GM12878 (cell line): ENCODE results near the gene NUAK1. TPM values are rescaled to one million over a fixed set of nuclear protein-coding genes. Genes with fewer than 3 reads are reported as not detected.

Experiments
- ATAC-seq: fragments of 200-7000 bp; cut with Tn5 transposase; 3 replicates; pipeline ENCODE4 v1.9.1; 2020; ENCODE audit warnings: mild to moderate bottlenecking, moderate library complexity
- BruUV-seq: library from RNA; stranded (reverse); fragments of 400-500 nt; replicated peaks from 2 replicates; lab custom pipeline; 2021; lab: Mats Ljungman, UMichigan
- CTCF ChIA-PET: fragments of 300-600 bp; sonication (Branson Sonifier 250); formaldehyde crosslinking; extraction: SDS; loops from one replicate; lab custom pipeline; 2021; ENCODE audit warnings: inconsistent platforms; lab: Yijun Ruan, JAX
- POLR2A ChIA-PET: fragments of 350-600 bp; formaldehyde crosslinking; extraction: SDS; loops from one replicate; lab custom pipeline; 2021; ENCODE audit warnings: inconsistent platforms; lab: Charles Lee
- RAD21 ChIA-PET: fragments of 300-600 bp; sonication (Branson Sonifier 250); formaldehyde crosslinking; loops from one replicate; lab custom pipeline; 2023; ENCODE audit warnings: antibody characterized with exemption; ENCODE audit not compliant: unreplicated experiment; lab: Charles Lee
- SMC1A ChIA-PET: fragments of 300-600 bp; sonication (Branson Sonifier 250); formaldehyde crosslinking; loops from one replicate; lab custom pipeline; 2023; ENCODE audit not compliant: unreplicated experiment, uncharacterized antibody; lab: Charles Lee
- DNase-seq: peaks from one replicate; pipeline ENCODE4 v3.0.0-alpha.2; 2011; ENCODE audit warnings: low read depth, low spot score
- FAIRE-seq: peaks from 3 replicates; lab custom pipeline; 2011; peaks lifted over from hg19 to GRCh38; lab: Jason Lieb, UNC
- H2AFZ ChIP-seq: 2 replicates; pipeline ENCODE4 v1.6.0; 2011; ENCODE audit warnings: low read depth, low read length, control low read depth; ENCODE audit not compliant: control insufficient read depth
- H3K27ac ChIP-seq: 2 replicates; pipeline ENCODE4 v1.5.1; 2011; ENCODE audit warnings: control low read depth; ENCODE audit not compliant: control insufficient read depth, insufficient read depth
- H3K27me3 ChIP-seq, 2 experiments: replicated peaks in 1 of 2; 2 replicates each; pipeline versions ENCODE4 v1.6.0 to v1.6.1; 2011; ENCODE audit warnings: low read length in 1 of 2; ENCODE audit not compliant: control insufficient read depth in 2 of 2, insufficient read depth in 2 of 2
- H3K36me3 ChIP-seq, 2 experiments: 2 replicates each; pipeline ENCODE4 v1.5.1; 2011; ENCODE audit warnings: low read length in 1 of 2; ENCODE audit not compliant: control insufficient read depth in 2 of 2, insufficient read depth in 2 of 2
- H3K4me1 ChIP-seq: 2 replicates; pipeline ENCODE4 v1.6.1; 2011; ENCODE audit warnings: mild to moderate bottlenecking, low read length, moderate library complexity, mixed read lengths; ENCODE audit not compliant: control insufficient read depth, insufficient read depth
- H3K4me2 ChIP-seq: 2 replicates; pipeline ENCODE4 v1.6.0; 2011; ENCODE audit warnings: control low read depth; ENCODE audit not compliant: control insufficient read depth, insufficient read depth
- H3K4me3 ChIP-seq: fragments of 200-600 bp; sonication (generic); 2 replicates; pipeline ENCODE4 v1.5.1; 2016
- H3K79me2 ChIP-seq: 2 replicates; pipeline ENCODE4 v1.6.0; 2011; ENCODE audit warnings: low read length; ENCODE audit not compliant: control insufficient read depth, insufficient read depth
- H3K9ac ChIP-seq: 2 replicates; pipeline ENCODE4 v1.8.0; 2011; ENCODE audit warnings: low read length, control low read depth, mixed read lengths; ENCODE audit not compliant: control insufficient read depth, insufficient read depth
- H3K9me3 ChIP-seq: replicated peaks from 3 replicates; pipeline ENCODE4 v1.5.1; 2011; ENCODE audit warnings: mild to moderate bottlenecking, low read length; ENCODE audit not compliant: control insufficient read depth, insufficient read depth
- H4K20me1 ChIP-seq: 2 replicates; pipeline ENCODE4 v1.6.0; 2011; ENCODE audit not compliant: control insufficient read depth, insufficient read depth
- BACH1 ChIP-seq: fragments of 450-650 bp; IDR thresholded peaks from 2 replicates; pipeline ENCODE4 v1.6.1; 2017; ENCODE audit warnings: mild to moderate bottlenecking, borderline replicate concordance
- CREB1 ChIP-seq: IDR thresholded peaks from 2 replicates; pipeline ENCODE4 v1.6.1; 2012; ENCODE audit warnings: low read depth, mild to moderate bottlenecking, inconsistent platforms
- FOXM1 ChIP-seq: IDR thresholded peaks from 2 replicates; pipeline ENCODE4 v1.6.1; 2012; ENCODE audit warnings: low read depth, mild to moderate bottlenecking, inconsistent platforms, low read length, moderate library complexity
- HCFC1 ChIP-seq: fragments of 150-350 bp; IDR thresholded peaks from 2 replicates; pipeline ENCODE4 v1.6.1; 2014; ENCODE audit warnings: low read length
- MEF2A ChIP-seq: IDR thresholded peaks from 2 replicates; pipeline ENCODE4 v1.6.1; 2011; ENCODE audit warnings: low read depth, mild to moderate bottlenecking, low read length, moderate library complexity; ENCODE audit not compliant: insufficient read depth
- NFXL1 ChIP-seq: fragments of 450-650 bp; IDR thresholded peaks from 2 replicates; pipeline ENCODE4 v1.6.1; 2017; ENCODE audit warnings: antibody characterized with exemption, mild to moderate bottlenecking, borderline replicate concordance
- NFYA ChIP-seq: IDR thresholded peaks from 2 replicates; pipeline ENCODE4 v1.6.1; 2011; ENCODE audit warnings: low read depth, mild to moderate bottlenecking, low read length, improper control_type of control experiment, borderline replicate concordance
- NFYB ChIP-seq: IDR thresholded peaks from 2 replicates; pipeline ENCODE4 v1.6.1; 2011; ENCODE audit warnings: low read depth, mild to moderate bottlenecking, low read length, improper control_type of control experiment, moderate library complexity; ENCODE audit not compliant: insufficient read depth
- PML ChIP-seq: IDR thresholded peaks from 2 replicates; pipeline ENCODE4 v1.6.1; 2012; ENCODE audit warnings: low read length, inconsistent platforms
- POLR2AphosphoS5 ChIP-seq: IDR thresholded peaks from 2 replicates; pipeline ENCODE4 v1.6.1; 2011; ENCODE audit warnings: mild to moderate bottlenecking, low read length, inconsistent platforms
- POU2F2 ChIP-seq: IDR thresholded peaks from 3 replicates; pipeline ENCODE4 v1.6.1; 2011; ENCODE audit warnings: low read depth, mild to moderate bottlenecking, low read length, borderline replicate concordance
- SMAD1 ChIP-seq: fragments of 450-650 bp; IDR thresholded peaks from 2 replicates; pipeline ENCODE4 v1.6.1; 2018; ENCODE audit warnings: mild to moderate bottlenecking, low read depth; ENCODE audit not compliant: partially characterized antibody
- SREBF1 ChIP-seq: IDR thresholded peaks from 2 replicates; pipeline ENCODE4 v1.6.1; 2012; ENCODE audit warnings: mild to moderate bottlenecking, low read length
- ZNF217 ChIP-seq: fragments of 450-650 bp; IDR thresholded peaks from 2 replicates; pipeline ENCODE4 v1.6.1; 2017; ENCODE audit warnings: antibody characterized with exemption, mild to moderate bottlenecking
- ZNF622 ChIP-seq: fragments of 450-650 bp; IDR thresholded peaks from 2 replicates; pipeline ENCODE4 v1.6.1; 2017; ENCODE audit warnings: mild to moderate bottlenecking, inconsistent platforms
- WGBS: methylation state at CpG from one replicate; pipeline ENCODE4 v1.1.6; 2016; ENCODE audit warnings: low lambda C conversion rate; ENCODE audit not compliant: insufficient replicate concordance, insufficient coverage; ENCODE audit errors: missing lambda C conversion rate; 5-methylcytosine and 5-hydroxymethylcytosine counted together
- in situ Hi-C: fragments of 300-500 bp; cut with MboI; formaldehyde crosslinking; loops from 9 replicates; pipeline ENCODE4 v1.14.3; 2018; ENCODE audit warnings: mixed read lengths
- intact Hi-C: fragments of 100-400 bp; cut with micrococcal nuclease; formaldehyde crosslinking; loops from one replicate; pipeline ENCODE4 v1.14.2; 2022; ENCODE audit not compliant: unreplicated experiment
- polyA plus RNA-seq, 11 experiments: library from polyadenylated mRNA; depleted of rRNA in 4 of 11; unstranded in 6 of 11; stranded (reverse) in 5 of 11; fragments of >200 nt; fragmentation: Nextera tagmentation in 4 of 11; fragmentation: Illumina TruSeq in 1 of 11; extraction: Ambion mirVana in 4 of 11; extraction: Trizol in 1 of 11; gene quantifications; 1 replicate in 1 of 11; 2 replicates in 10 of 11; pipeline versions ENCODE4 v1.2.1 to v1.2.3, GENCODE V29; 2011 to 2016; ENCODE audit warnings: inconsistent platforms in 2 of 11, missing spikeins in 2 of 11, low read depth in 1 of 11
- total RNA-seq, 4 experiments: library from RNA; depleted of rRNA in 3 of 4; stranded (reverse); fragments of >200 nt in 3 of 4; fragmentation: Illumina TruSeq in 1 of 4; extraction: Trizol in 1 of 4; gene quantifications; 2 replicates each; pipeline versions ENCODE4 v1.2.1 to v1.2.3, GENCODE V29; 2013 to 2021
- TF ChIP-seq, protein P1 (sequence below): fragments of 450-650 bp; formaldehyde crosslinking; IDR thresholded peaks from 2 replicates; pipeline ENCODE4 v1.4.0; 2022; ENCODE audit warnings: mild to moderate bottlenecking, moderate library complexity
- TF ChIP-seq, protein P2 (sequence below): IDR thresholded peaks from 2 replicates; pipeline ENCODE4 v1.6.1; 2012; ENCODE audit warnings: low read depth, low read length, improper control_type of control experiment
- TF ChIP-seq, protein P3 (sequence below): IDR thresholded peaks from 2 replicates; pipeline ENCODE4 v1.6.1; 2011; ENCODE audit warnings: low read depth, mild to moderate bottlenecking, low read length, moderate library complexity, borderline replicate concordance; ENCODE audit errors: extremely low read depth

NUAK1 gene
- total and polyA plus RNA-seq, 10 of the 15 experiments (the other 5 are each of a cell fraction or from before 2014, with no cell fraction given): 0.03 to 0.42 (median 0.08) TPM; not detected in 2

DNA sequence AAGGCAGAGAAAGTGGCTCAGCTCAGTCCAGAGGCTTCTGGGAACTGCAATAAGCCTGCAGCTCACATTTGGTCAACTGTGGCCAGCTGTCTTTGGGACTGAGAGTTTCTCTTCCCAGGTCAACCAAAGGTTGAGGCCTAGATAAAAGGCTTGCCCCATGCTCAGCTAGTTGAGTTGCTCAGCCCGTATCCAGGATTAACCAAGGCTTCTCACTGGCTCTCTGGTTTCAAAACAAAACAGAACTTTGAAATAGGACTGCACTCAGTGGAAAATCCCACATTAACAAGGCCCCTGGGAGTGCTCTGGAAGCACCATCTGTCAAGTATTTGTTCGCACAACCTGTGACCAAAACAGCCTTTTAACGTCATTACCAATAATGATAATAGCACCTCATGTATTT lies 40.3 kb upstream of the NUAK1 start (continued):
- TF ChIP-seq NFYA (no peak), CREB1 (no peak), MEF2A (no peak), ZNF622 (no peak), SREBF1 (no peak), POLR2AphosphoS5 (no peak), BACH1 (no peak), NFXL1 (no peak), SMAD1 (no peak), POU2F2 (no peak)
- TF ChIP-seq, protein P1, sequence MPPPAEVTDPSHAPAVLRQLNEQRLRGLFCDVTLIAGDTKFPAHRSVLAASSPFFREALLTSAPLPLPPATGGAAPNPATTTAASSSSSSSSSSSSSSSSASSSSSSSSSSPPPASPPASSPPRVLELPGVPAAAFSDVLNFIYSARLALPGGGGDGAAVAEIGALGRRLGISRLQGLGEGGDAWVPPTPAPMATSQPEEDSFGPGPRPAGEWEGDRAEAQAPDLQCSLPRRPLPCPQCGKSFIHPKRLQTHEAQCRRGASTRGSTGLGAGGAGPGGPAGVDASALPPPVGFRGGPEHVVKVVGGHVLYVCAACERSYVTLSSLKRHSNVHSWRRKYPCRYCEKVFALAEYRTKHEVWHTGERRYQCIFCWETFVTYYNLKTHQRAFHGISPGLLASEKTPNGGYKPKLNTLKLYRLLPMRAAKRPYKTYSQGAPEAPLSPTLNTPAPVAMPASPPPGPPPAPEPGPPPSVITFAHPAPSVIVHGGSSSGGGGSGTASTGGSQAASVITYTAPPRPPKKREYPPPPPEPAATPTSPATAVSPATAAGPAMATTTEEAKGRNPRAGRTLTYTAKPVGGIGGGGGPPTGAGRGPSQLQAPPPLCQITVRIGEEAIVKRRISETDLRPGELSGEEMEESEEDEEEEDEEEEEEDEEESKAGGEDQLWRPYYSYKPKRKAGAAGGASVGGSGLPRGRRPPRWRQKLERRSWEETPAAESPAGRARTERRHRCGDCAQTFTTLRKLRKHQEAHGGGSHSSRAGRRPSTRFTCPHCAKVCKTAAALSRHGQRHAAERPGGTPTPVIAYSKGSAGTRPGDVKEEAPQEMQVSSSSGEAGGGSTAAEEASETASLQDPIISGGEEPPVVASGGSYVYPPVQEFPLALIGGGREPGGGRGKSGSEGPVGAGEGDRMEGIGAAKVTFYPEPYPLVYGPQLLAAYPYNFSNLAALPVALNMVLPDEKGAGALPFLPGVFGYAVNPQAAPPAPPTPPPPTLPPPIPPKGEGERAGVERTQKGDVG (CRISPR knock-in tag): no peak

DNA sequence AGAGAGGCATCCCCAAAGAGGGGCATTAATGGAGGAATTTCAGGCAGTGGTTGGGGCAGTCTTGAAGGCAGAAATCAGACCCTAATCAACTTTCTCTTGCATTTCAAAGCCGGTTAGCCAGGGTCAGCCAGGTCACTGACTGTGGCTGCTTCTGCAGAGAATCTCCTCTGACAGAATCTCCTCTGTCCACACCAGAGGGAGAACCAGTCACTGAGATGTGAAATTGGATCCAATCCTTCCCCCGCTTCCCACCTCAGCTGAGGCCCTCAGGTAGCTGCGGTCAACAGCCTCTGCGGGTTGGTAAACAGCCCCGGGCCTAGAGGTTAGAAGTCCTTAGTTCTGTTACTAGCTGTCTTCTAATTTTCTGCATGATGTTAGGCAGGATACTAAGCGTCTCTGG lies 39.8 kb upstream of the NUAK1 start:
- Histone ChIP-seq H4K20me1 (no peaks in the 10 kb centered on the region), H3K27me3 (no peaks in the 10 kb centered on the region; a peak in 1 of 4 replicates), H2AFZ (no peak overlapping the region), H3K27ac (no peak overlapping the region), H3K4me1 (no peaks in the 10 kb centered on the region), H3K36me3 (no peaks in the 10 kb centered on the region), H3K79me2 (no peaks in the 10 kb centered on the region), H3K4me2 (no peak overlapping the region), H3K9me3 (no peaks in the 10 kb centered on the region), H3K4me3 (no peak overlapping the region), H3K9ac (no peak overlapping the region)
- ChIA-PET RAD21 (no interaction called here), POLR2A (no interaction called here), SMC1A (no interaction called here), CTCF (no interaction called here)
- 51% methylated on average over 6 of the region's 6 CpGs for WGBS
- intact Hi-C loops: no loop called here
- no peak for FAIRE-seq
- ATAC-seq: no peak
- no peak for DNase-seq
- no TSS peak for BruUV-seq
- in situ Hi-C loops: no loop called here
- TF ChIP-seq ZNF217 (no peak), FOXM1 (no peak), PML (no peak), HCFC1 (no peak), NFYB (no peak)
- TF ChIP-seq, protein P1 (CRISPR knock-in tag): no peak
- TF ChIP-seq, protein P2, sequence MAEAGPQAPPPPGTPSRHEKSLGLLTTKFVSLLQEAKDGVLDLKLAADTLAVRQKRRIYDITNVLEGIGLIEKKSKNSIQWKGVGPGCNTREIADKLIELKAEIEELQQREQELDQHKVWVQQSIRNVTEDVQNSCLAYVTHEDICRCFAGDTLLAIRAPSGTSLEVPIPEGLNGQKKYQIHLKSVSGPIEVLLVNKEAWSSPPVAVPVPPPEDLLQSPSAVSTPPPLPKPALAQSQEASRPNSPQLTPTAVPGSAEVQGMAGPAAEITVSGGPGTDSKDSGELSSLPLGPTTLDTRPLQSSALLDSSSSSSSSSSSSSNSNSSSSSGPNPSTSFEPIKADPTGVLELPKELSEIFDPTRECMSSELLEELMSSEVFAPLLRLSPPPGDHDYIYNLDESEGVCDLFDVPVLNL: no peak
- TF ChIP-seq, protein P3, sequence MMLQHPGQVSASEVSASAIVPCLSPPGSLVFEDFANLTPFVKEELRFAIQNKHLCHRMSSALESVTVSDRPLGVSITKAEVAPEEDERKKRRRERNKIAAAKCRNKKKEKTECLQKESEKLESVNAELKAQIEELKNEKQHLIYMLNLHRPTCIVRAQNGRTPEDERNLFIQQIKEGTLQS: no peak
